Skeletal muscle satellite cell (primary cell): ENCODE data around the gene ANKRD34B. TPM values are rescaled to one million over a fixed set of nuclear protein-coding genes. Genes with fewer than 3 reads are reported as not detected.

Experiments used
- H3K27me3 ChIP-seq: 2 replicates; pipeline ENCODE4 v1.7.0; 2013; ENCODE audit warnings: low read length; ENCODE audit not compliant: control insufficient read depth, insufficient read depth
- H3K36me3 ChIP-seq: 2 replicates; pipeline ENCODE4 v1.7.0; 2013; ENCODE audit warnings: mild to moderate bottlenecking, control low read depth, low read length; ENCODE audit not compliant: insufficient read depth
- H3K4me1 ChIP-seq: 2 replicates; pipeline ENCODE4 v1.7.0; 2013; ENCODE audit warnings: low read length; ENCODE audit not compliant: control insufficient read depth, insufficient read depth
- H3K4me2 ChIP-seq: 2 replicates; pipeline ENCODE4 v1.7.0; 2013; ENCODE audit warnings: mild to moderate bottlenecking, low read length
- H3K4me3 ChIP-seq: 2 replicates; pipeline ENCODE4 v1.7.0; 2013; ENCODE audit warnings: low read length
- H3K9ac ChIP-seq: 2 replicates; pipeline ENCODE4 v1.7.0; 2013; ENCODE audit warnings: mild to moderate bottlenecking, low read depth, low read length, moderate library complexity
- H3K9me3 ChIP-seq: replicated peaks from 2 replicates; pipeline ENCODE4 v1.7.0; 2013; ENCODE audit warnings: mild to moderate bottlenecking, control low read depth, low read length
- small RNA-seq: library from RNA; depleted of rRNA; stranded (forward); fragments of <200 nt; gene quantifications from one replicate; pipeline ENCODE3, GENCODE V24; 2012

Gene ANKRD34B

GRCh38 chr5:80507663-80508062 lies 62.4 kb downstream of the ANKRD34B start:
- no peak overlapping the region for H3K4me2 ChIP-seq
- no peaks in the 10 kb centered on the region for H3K9me3 ChIP-seq
- H3K4me3 ChIP-seq, result no peak overlapping the region
- H3K36me3 ChIP-seq, result no peaks in the 10 kb centered on the region
- H3K4me1 ChIP-seq, result no peaks in the 10 kb centered on the region
- H3K27me3 ChIP-seq, result no peaks in the 10 kb centered on the region
- no peak overlapping the region for H3K9ac ChIP-seq

Small RNA genes lying within 50 kb of the gene (small RNA-seq; reads per million reads assigned to genes)
- not detected for gene DBIP2
